Measurements from ENCODE around the gene CDC27. TPM values are rescaled to one million over a fixed set of nuclear protein-coding genes. Genes with fewer than 3 reads are reported as not detected.
"Not testable (repeated sequence)": the region's sequence is repeated elsewhere in the genome, so short reads cannot be mapped to it uniquely, and the experiment has no call there.

CDC27 gene
- total RNA-seq, 1 donor from 2014 or later = 80.3 TPM

GRCh38 chr17:47135235-47135634 is 53.9 kb downstream of the CDC27 start:
- DNase-seq (ENCODE audit: low spot score) = no peak

GRCh38 chr17:47134354-47134753 is 54.7 kb downstream of the CDC27 start:
- not testable (repeated sequence) for DNase-seq (ENCODE audit: low spot score)

GRCh38 chr17:47131761-47132160 is 57.3 kb downstream of the CDC27 start:
- DNase-seq (ENCODE audit: low spot score) = no peak

GRCh38 chr17:47126835-47127234 is 62.3 kb downstream of the CDC27 start:
- not testable (repeated sequence) for DNase-seq (ENCODE audit: low spot score)

GRCh38 chr17:47123262-47123661 is 65.8 kb downstream of the CDC27 start:
- DNase-seq (ENCODE audit: low spot score) = not testable (repeated sequence)

GRCh38 chr17:47120521-47121095 is 68.5 kb downstream of the CDC27 start:
- DNase-seq (ENCODE audit: low spot score) = no peak

- DNase-seq (ENCODE audit: low spot score) = no peak
These were observed 69.2 kb downstream of the CDC27 start for GRCh38 chr17:47119746-47120520.

- no peak for DNase-seq (ENCODE audit: low spot score)
These were observed 71.7 kb downstream of the CDC27 start for GRCh38 chr17:47117386-47117785.

GRCh38 chr17:47106130-47106529 is 83.0 kb downstream of the CDC27 start:
- DNase-seq (ENCODE audit: low spot score) = no peak

GRCh38 chr17:47105246-47105645 is 83.8 kb downstream of the CDC27 start:
- DNase-seq (ENCODE audit: low spot score) = not testable (repeated sequence)

GRCh38 chr17:47102914-47103313 is 86.2 kb downstream of the CDC27 start:
- no peak for DNase-seq (ENCODE audit: low spot score)

GRCh38 chr17:47099987-47100711 is 88.9 kb downstream of the CDC27 start:
- DNase-seq (ENCODE audit: low spot score) = peak; percentile 95

GRCh38 chr17:47099451-47099986 is 89.6 kb downstream of the CDC27 start:
- DNase-seq (ENCODE audit: low spot score) = no peak

- no peak for DNase-seq (ENCODE audit: low spot score)
These were observed 92.8 kb downstream of the CDC27 start for GRCh38 chr17:47096343-47096742.

GRCh38 chr17:47095268-47095667 is 93.8 kb downstream of the CDC27 start:
- no peak for DNase-seq (ENCODE audit: low spot score)

GRCh38 chr17:47087093-47087492 is 102.0 kb downstream of the CDC27 start:
- no peak for DNase-seq (ENCODE audit: low spot score)

- DNase-seq (ENCODE audit: low spot score) = no peak
These were observed 103.4 kb downstream of the CDC27 start for GRCh38 chr17:47085736-47086135.

GRCh38 chr17:47078801-47079200 is 110.3 kb downstream of the CDC27 start:
- no peak for DNase-seq (ENCODE audit: low spot score)

GRCh38 chr17:47077576-47077975 is 111.5 kb downstream of the CDC27 start:
- no peak for DNase-seq (ENCODE audit: low spot score)

- no peak for DNase-seq (ENCODE audit: low spot score)
These were observed 112.9 kb downstream of the CDC27 start for GRCh38 chr17:47076171-47076570.

- not testable (repeated sequence) for DNase-seq (ENCODE audit: low spot score)
These were observed 114.7 kb downstream of the CDC27 start for GRCh38 chr17:47074361-47074760.

- not testable (repeated sequence) for DNase-seq (ENCODE audit: low spot score)
These were observed 115.5 kb downstream of the CDC27 start for GRCh38 chr17:47073629-47074028.
